ENCODE data around the gene TEDDM1. TPM values are rescaled to one million over a fixed set of nuclear protein-coding genes. Genes with fewer than 3 reads are reported as not detected.
A peak's percentile ranks its signal among the peaks of the same experiment; 100 is the strongest.

TEDDM1 gene
- total and polyA plus RNA-seq, 10 of the 15 experiments (the other 5 are each of a cell fraction or from before 2014, with no cell fraction given): 0.11 TPM; not detected in 9

DNA sequence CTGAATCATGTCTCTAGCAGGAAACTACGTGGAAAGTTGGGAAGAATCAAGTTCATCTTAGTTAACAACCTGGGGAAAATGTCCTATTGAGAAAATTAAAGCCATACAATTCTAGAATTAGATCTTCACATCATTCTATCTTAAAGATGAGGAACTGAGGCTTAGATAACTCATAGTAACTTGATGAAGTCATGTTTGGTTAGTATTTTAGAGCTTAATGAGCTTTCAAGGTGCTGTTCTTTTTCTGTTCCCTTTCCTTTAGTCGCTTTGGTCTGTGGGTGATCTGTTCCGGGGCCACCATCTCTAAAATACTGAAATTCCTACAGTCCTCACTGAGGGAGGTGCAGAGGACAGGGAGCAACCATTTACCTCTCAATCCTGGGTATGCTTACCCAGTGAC lies 4.6 kb downstream of the TEDDM1 start:
- intact Hi-C loops (cut with micrococcal nuclease; ENCODE audit: unreplicated experiment): loop anchor here (1.0 to 5.0 kb wide), 4 partner anchors 94 to 386 kb away; no protein-coding TSS in a partner anchor
- peak; percentile 20 for ATAC-seq
- Histone ChIP-seq H3K79me2 (ENCODE audit: control insufficient read depth, insufficient read depth, low read length) (no peaks in the 10 kb centered on the region; the same call in 1 of the 2 replicates), H3K27ac (ENCODE audit: control insufficient read depth, insufficient read depth) (no peak overlapping the region), H3K4me1 (ENCODE audit: control insufficient read depth, insufficient read depth, low read length) (no peaks in the 10 kb centered on the region), H4K20me1 (ENCODE audit: control insufficient read depth, insufficient read depth) (no peaks in the 10 kb centered on the region), H3K4me2 (ENCODE audit: control insufficient read depth, insufficient read depth) (no peak overlapping the region), H3K9ac (ENCODE audit: control insufficient read depth, insufficient read depth, low read length) (no peak overlapping the region), H3K4me3 (no peak overlapping the region), H3K36me3 (ENCODE audit: control insufficient read depth in 2 of 2, insufficient read depth in 2 of 2, low read length in 1 of 2) (no peaks in the 10 kb centered on the region), H3K9me3 (replicated peaks; ENCODE audit: control insufficient read depth, insufficient read depth, low read length) (no peaks in the 10 kb centered on the region), H2AFZ (ENCODE audit: control insufficient read depth, low read depth, low read length) (no peak overlapping the region), H3K27me3 (replicated peaks in 1 of 2; ENCODE audit: control insufficient read depth in 2 of 2, insufficient read depth in 2 of 2, low read length in 1 of 2) (no peaks in the 10 kb centered on the region)
- FAIRE-seq: peak; percentile 7
- TF ChIP-seq CREM (IDR thresholded peaks at IDR 0.05; ENCODE audit: low read depth) (peak; percentile 37; the same call in 1 of the 2 replicates), MEF2A (IDR thresholded peaks at IDR 0.05; ENCODE audit: insufficient read depth, low read depth, low read length) (peak; percentile 50; the same call in 1 of the 2 replicates), EP300 (IDR thresholded peaks at IDR 0.05; ENCODE audit: borderline replicate concordance in 1 of 2, control insufficient read depth in 1 of 2, low read depth in 2 of 2, low read length in 2 of 2) (peak in 1 of 2 experiments; percentile 51; a peak in 2 of 4 replicates), DPF2 (IDR thresholded peaks at IDR 0.05) (no peak), IKZF2 (IDR thresholded peaks at IDR 0.05) (peak in 1 of 2 experiments; percentile 46; a peak in 2 of 4 replicates), ATF7 (IDR thresholded peaks at IDR 0.05; ENCODE audit: low read depth) (peak; percentile 88), EGR1 (IDR thresholded peaks at IDR 0.05; ENCODE audit: borderline replicate concordance in 1 of 2, low read depth in 2 of 2, low read length in 2 of 2) (no peak), JUNB (IDR thresholded peaks at IDR 0.05) (peak; percentile 39; the same call in 1 of the 2 replicates), CREB1 (IDR thresholded peaks at IDR 0.05; ENCODE audit: low read depth) (peak; percentile 27; the same call in 1 of the 2 replicates), SPI1 (IDR thresholded peaks at IDR 0.05; ENCODE audit: borderline replicate concordance, insufficient read depth, low read depth, low read length) (peak; percentile 82), BCL11A (IDR thresholded peaks at IDR 0.05; ENCODE audit: low read depth, low read length) (peak; percentile 70), MTA2 (IDR thresholded peaks at IDR 0.05; ENCODE audit: low read depth) (peak; percentile 89), RUNX3 (IDR thresholded peaks at IDR 0.05; ENCODE audit: low read length) (peak; percentile 62), BACH1 (IDR thresholded peaks at IDR 0.05; ENCODE audit: borderline replicate concordance) (no peak), NFIC (IDR thresholded peaks at IDR 0.05; ENCODE audit: low read depth, low read length) (peak; percentile 60; the same call in 1 of the 2 replicates), BMI1 (IDR thresholded peaks at IDR 0.05; ENCODE audit: borderline replicate concordance) (peak; percentile 35; the same call in 1 of the 2 replicates), NBN (IDR thresholded peaks at IDR 0.05) (0 out of 2 replicates have a peak, but pooled peaks have one; percentile 17)
- TF ChIP-seq, protein P1, sequence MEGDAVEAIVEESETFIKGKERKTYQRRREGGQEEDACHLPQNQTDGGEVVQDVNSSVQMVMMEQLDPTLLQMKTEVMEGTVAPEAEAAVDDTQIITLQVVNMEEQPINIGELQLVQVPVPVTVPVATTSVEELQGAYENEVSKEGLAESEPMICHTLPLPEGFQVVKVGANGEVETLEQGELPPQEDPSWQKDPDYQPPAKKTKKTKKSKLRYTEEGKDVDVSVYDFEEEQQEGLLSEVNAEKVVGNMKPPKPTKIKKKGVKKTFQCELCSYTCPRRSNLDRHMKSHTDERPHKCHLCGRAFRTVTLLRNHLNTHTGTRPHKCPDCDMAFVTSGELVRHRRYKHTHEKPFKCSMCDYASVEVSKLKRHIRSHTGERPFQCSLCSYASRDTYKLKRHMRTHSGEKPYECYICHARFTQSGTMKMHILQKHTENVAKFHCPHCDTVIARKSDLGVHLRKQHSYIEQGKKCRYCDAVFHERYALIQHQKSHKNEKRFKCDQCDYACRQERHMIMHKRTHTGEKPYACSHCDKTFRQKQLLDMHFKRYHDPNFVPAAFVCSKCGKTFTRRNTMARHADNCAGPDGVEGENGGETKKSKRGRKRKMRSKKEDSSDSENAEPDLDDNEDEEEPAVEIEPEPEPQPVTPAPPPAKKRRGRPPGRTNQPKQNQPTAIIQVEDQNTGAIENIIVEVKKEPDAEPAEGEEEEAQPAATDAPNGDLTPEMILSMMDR (IDR thresholded peaks at IDR 0.05 in 2 of 3, conservative IDR thresholded peaks at IDR 0.05 in 1 of 3; ENCODE audit: control insufficient read depth in 2 of 3, extremely low read depth in 1 of 3, insufficient read depth in 1 of 3, low read depth in 3 of 3, low read length in 3 of 3): no peak
- TF ChIP-seq, protein P2, sequence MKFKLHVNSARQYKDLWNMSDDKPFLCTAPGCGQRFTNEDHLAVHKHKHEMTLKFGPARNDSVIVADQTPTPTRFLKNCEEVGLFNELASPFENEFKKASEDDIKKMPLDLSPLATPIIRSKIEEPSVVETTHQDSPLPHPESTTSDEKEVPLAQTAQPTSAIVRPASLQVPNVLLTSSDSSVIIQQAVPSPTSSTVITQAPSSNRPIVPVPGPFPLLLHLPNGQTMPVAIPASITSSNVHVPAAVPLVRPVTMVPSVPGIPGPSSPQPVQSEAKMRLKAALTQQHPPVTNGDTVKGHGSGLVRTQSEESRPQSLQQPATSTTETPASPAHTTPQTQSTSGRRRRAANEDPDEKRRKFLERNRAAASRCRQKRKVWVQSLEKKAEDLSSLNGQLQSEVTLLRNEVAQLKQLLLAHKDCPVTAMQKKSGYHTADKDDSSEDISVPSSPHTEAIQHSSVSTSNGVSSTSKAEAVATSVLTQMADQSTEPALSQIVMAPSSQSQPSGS (IDR thresholded peaks at IDR 0.05; ENCODE audit: low read length): peak; percentile 13; the same call in 1 of the 2 replicates
- POLR2A ChIA-PET: interaction anchor here (0.6 to 2.3 kb wide), 7 partner anchors 11 to 255 kb away, joined by 3 to 14 read pairs (median 4); no protein-coding TSS in a partner anchor
- in situ Hi-C loops (cut with MboI): loop anchor here (5.0 kb wide), 2 partner anchors 254 to 309 kb away; no protein-coding TSS in a partner anchor
- CTCF ChIA-PET: interaction anchor here (1.0 to 10.9 kb wide), 39 partner anchors 9 to 387 kb away, joined by 3 to 418 read pairs (median 6); no protein-coding TSS in a partner anchor
- 58% methylated on average over 3 of the region's 3 CpGs for WGBS (ENCODE audit: insufficient coverage, insufficient replicate concordance, low lambda C conversion rate, missing lambda C conversion rate)
- SMC1A ChIA-PET (ENCODE audit: uncharacterized antibody, unreplicated experiment): interaction anchor here (0.7 to 11.3 kb wide), 28 partner anchors 9 to 917 kb away, joined by 3 to 303 read pairs (median 6); partner anchors contain the start of gene NPL
- DNase-seq (ENCODE audit: low read depth, low spot score): no peak
- RAD21 ChIA-PET (ENCODE audit: unreplicated experiment): interaction anchor here (1.0 to 7.4 kb wide), 21 partner anchors 16 to 459 kb away, joined by 3 to 282 read pairs (median 4); no protein-coding TSS in a partner anchor
- BruUV-seq (replicated peaks): no TSS peak
